ENCODE results near the gene ABCB11. TPM values are rescaled to one million over a fixed set of nuclear protein-coding genes. Genes with fewer than 3 reads are reported as not detected.

The ABCB11 gene
- total RNA-seq: under 1 TPM in 1 of 4 donors, not detected in 3; 0.06 TPM

GRCh38 chr2:169031202-169031601 lies at the start of gene ABCB11:
Gene ABCB11 (minus strand): TSS chr2:169031324. CDS start chr2:169018125, 13,199 bp downstream.
- H3K9me3 ChIP-seq: no peaks in the 10 kb centered on the region
- TF ChIP-seq, protein P1, sequence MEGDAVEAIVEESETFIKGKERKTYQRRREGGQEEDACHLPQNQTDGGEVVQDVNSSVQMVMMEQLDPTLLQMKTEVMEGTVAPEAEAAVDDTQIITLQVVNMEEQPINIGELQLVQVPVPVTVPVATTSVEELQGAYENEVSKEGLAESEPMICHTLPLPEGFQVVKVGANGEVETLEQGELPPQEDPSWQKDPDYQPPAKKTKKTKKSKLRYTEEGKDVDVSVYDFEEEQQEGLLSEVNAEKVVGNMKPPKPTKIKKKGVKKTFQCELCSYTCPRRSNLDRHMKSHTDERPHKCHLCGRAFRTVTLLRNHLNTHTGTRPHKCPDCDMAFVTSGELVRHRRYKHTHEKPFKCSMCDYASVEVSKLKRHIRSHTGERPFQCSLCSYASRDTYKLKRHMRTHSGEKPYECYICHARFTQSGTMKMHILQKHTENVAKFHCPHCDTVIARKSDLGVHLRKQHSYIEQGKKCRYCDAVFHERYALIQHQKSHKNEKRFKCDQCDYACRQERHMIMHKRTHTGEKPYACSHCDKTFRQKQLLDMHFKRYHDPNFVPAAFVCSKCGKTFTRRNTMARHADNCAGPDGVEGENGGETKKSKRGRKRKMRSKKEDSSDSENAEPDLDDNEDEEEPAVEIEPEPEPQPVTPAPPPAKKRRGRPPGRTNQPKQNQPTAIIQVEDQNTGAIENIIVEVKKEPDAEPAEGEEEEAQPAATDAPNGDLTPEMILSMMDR (IDR thresholded peaks at IDR 0.05): no peak
- no peak for TF ChIP-seq POLR2AphosphoS5 (IDR thresholded peaks at IDR 0.05)
- no peak for TF ChIP-seq POLR2A (IDR thresholded peaks at IDR 0.05; ENCODE audit: low read depth)
- no peak for TF ChIP-seq EP300 (IDR thresholded peaks at IDR 0.05)
- no peaks in the 10 kb centered on the region for H3K27me3 ChIP-seq
- H3K4me1 ChIP-seq: no peaks in the 10 kb centered on the region
- no peak within 1 kb of the TSS for H3K27ac ChIP-seq (replicated peaks in 1 of 4)
- no peak for DNase-seq (ENCODE audit: extremely low spot score)
- H3K36me3 ChIP-seq: no peaks in the 10 kb centered on the region
- WGBS: 72% methylated on average over 3 of the region's 3 CpGs
- intact Hi-C loops (cut with DNase I): no loop called here
- H3K4me3 ChIP-seq: no peak within 1 kb of the TSS

DNA sequence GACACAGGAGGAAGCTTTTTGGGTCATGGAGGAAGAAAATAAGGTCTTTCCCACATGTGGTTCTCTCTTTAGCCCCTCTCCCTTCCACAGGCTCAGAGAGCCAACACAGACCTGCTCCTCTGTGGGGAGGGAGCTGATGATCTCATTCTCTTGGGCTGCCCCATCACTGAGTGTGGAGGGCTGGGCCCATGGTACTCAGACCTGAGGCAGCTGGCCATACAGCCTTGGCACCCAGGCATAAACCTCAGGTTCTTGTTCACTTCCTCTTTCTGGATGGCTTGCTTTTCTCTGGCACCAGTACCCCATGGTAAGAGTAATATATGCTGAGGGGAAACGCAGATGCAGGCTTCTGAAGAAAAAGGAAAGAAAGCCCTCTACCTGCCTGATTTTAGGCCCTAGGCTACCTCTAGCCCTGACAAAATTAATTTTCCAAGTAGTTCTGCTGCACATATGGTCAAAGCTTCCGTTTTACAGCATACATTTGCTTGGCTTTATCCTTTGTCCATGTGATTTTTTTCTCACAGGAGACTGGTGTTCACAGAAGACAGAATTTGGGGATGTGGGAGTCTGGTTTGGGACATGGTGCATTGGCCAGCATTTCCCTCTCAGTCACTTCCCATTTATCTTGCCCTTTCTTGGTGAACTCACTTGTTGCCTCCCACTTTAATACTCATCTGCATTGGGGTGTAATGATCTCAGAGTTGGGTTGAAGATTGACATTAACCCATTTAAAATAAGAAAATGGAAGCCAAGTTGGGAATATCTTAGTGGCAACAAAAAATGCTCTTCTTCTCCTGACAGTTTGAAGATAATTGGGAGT lies 49.3 kb upstream of the ABCB11 start:
- Histone ChIP-seq H3K4me3 (no peak overlapping the region), H3K4me1 (no peaks in the 10 kb centered on the region), H3K27ac (replicated peaks in 1 of 4) (no peak overlapping the region), H3K36me3 (no peaks in the 10 kb centered on the region), H3K9me3 (peaks cover 0 to 8% (median 0%) of the 10 kb centered on the region in 4 donors), H3K27me3 (no peaks in the 10 kb centered on the region)
- intact Hi-C loops (cut with DNase I): no loop called here
- 81% methylated on average over 2 of the region's 2 CpGs for WGBS
- no peak for DNase-seq (ENCODE audit: extremely low spot score)
- TF ChIP-seq EP300 (IDR thresholded peaks at IDR 0.05): no peak
- no peak for TF ChIP-seq POLR2A (IDR thresholded peaks at IDR 0.05; ENCODE audit: low read depth)
- TF ChIP-seq POLR2AphosphoS5 (IDR thresholded peaks at IDR 0.05): no peak
- TF ChIP-seq, protein P1 (IDR thresholded peaks at IDR 0.05): no peak

DNA sequence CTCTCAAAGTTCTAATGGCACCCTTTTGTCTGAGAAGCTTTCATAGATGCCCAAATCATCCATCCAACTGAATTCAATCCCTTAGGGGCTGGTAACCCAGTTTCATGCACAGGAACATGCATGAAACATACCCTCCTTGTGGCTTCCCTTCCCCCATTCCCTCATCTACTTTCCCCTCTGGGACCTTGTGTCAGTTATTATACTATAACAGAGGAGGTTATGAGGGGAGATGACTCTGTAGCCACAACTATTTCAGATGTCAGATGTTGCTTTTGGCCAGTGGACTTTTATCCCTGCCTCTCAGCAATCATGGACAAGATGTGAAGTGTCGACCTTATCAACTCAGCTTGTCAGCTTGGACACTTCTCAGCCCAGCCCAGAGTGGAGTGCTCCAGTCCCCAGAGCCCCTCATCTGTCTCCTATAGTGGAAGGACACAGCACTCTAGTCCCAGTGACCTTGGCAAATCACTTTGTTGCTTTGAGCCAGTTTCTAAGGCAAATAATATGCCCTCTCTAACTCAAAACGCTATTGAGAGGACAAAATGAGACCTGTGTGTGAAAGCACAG lies 46.6 kb upstream of the ABCB11 start:
- Histone ChIP-seq H3K4me1 (no peaks in the 10 kb centered on the region), H3K4me3 (no peak overlapping the region), H3K27ac (replicated peaks in 1 of 4) (no peak overlapping the region), H3K27me3 (no peaks in the 10 kb centered on the region), H3K9me3 (no peaks in the 10 kb centered on the region), H3K36me3 (no peaks in the 10 kb centered on the region)
- no peak for DNase-seq (ENCODE audit: extremely low spot score)
- no peak for TF ChIP-seq EP300 (IDR thresholded peaks at IDR 0.05)
- TF ChIP-seq POLR2A (IDR thresholded peaks at IDR 0.05; ENCODE audit: low read depth): no peak
- TF ChIP-seq, protein P1 (IDR thresholded peaks at IDR 0.05): no peak
- TF ChIP-seq POLR2AphosphoS5 (IDR thresholded peaks at IDR 0.05): no peak
- intact Hi-C loops (cut with DNase I): no loop called here
- 63% methylated on average over 2 of the region's 2 CpGs for WGBS

- intact Hi-C loops (cut with DNase I): no loop called here
- no peak for DNase-seq (ENCODE audit: extremely low spot score)
- H3K27me3 ChIP-seq: no peaks in the 10 kb centered on the region
- TF ChIP-seq, protein P1 (IDR thresholded peaks at IDR 0.05): no peak
- TF ChIP-seq EP300 (IDR thresholded peaks at IDR 0.05): no peak
- no peak for TF ChIP-seq POLR2A (IDR thresholded peaks at IDR 0.05; ENCODE audit: low read depth)
- TF ChIP-seq POLR2AphosphoS5 (IDR thresholded peaks at IDR 0.05): no peak
- no peak overlapping the region for H3K4me3 ChIP-seq
- 78% methylated on average over 9 of the region's 9 CpGs for WGBS
- H3K36me3 ChIP-seq: no peaks in the 10 kb centered on the region
- H3K4me1 ChIP-seq: no peaks in the 10 kb centered on the region
- no peaks in the 10 kb centered on the region for H3K9me3 ChIP-seq
- no peak overlapping the region for H3K27ac ChIP-seq (replicated peaks in 1 of 4)
Observed at GRCh38 chr2:169073963-169074751, 43.0 kb upstream of the ABCB11 start.
